ENCODE results near the gene ZNF765.
"Not testable (repeated sequence)": the region's sequence is repeated elsewhere in the genome, so short reads cannot be mapped to it uniquely, and the experiment has no call there.

The ZNF765 gene

GRCh38 chr19:53394974-53395839, at the start of gene ZNF765:
Gene ZNF765, plus strand, starts transcription at chr19:53395149. Its CDS starts 2,867 bp downstream, at chr19:53398016.
- DNase-seq = peak; percentile 93

- no peak for DNase-seq
Measured at GRCh38 chr19:53355739-53356138, 39.2 kb upstream of the ZNF765 start.

- no peak for DNase-seq
Measured at GRCh38 chr19:53357821-53358581, 36.9 kb upstream of the ZNF765 start.

GRCh38 chr19:53360056-53360455, 34.9 kb upstream of the ZNF765 start:
- DNase-seq = not testable (repeated sequence)

- DNase-seq = peak; percentile 86
Measured at GRCh38 chr19:53365134-53365898, 29.6 kb upstream of the ZNF765 start, which contains the start of gene ZNF525. Gene ZNF525, plus strand, starts transcription at chr19:53365705. Its CDS starts 6,577 bp downstream, at chr19:53372282.

GRCh38 chr19:53365899-53366493, 29.0 kb upstream of the ZNF765 start:
- DNase-seq = no peak

GRCh38 chr19:53372196-53372595, 22.8 kb upstream of the ZNF765 start:
- no peak for DNase-seq

- DNase-seq = no peak
Measured at GRCh38 chr19:53374288-53374687, 20.7 kb upstream of the ZNF765 start.

- no peak for DNase-seq
Measured at GRCh38 chr19:53374743-53375142, 20.2 kb upstream of the ZNF765 start.

GRCh38 chr19:53381376-53381775, 13.6 kb upstream of the ZNF765 start:
- DNase-seq = no peak

- DNase-seq = peak; percentile 22
Measured at GRCh38 chr19:53388168-53388567, 6.8 kb upstream of the ZNF765 start.

- no peak for DNase-seq
Measured at GRCh38 chr19:53388904-53389303, 6.0 kb upstream of the ZNF765 start.

GRCh38 chr19:53389571-53389970, 5.4 kb upstream of the ZNF765 start:
- DNase-seq = no peak

GRCh38 chr19:53389978-53390377, 5.0 kb upstream of the ZNF765 start:
- DNase-seq = no peak

GRCh38 chr19:53394522-53394973, 401 bp upstream of the ZNF765 start:
- peak; percentile 84 for DNase-seq

- not testable (repeated sequence) for DNase-seq
Measured at GRCh38 chr19:53395840-53396524, 1.0 kb downstream of the ZNF765 start.

- DNase-seq = no peak
Measured at GRCh38 chr19:53396525-53396868, 1.5 kb downstream of the ZNF765 start.

GRCh38 chr19:53397918-53398317, 3.0 kb downstream of the ZNF765 start:
- not testable (repeated sequence) for DNase-seq

GRCh38 chr19:53409505-53410204, 14.7 kb downstream of the ZNF765 start:
- no peak for DNase-seq

- DNase-seq = not testable (repeated sequence)
Measured at GRCh38 chr19:53420520-53421315, 25.8 kb downstream of the ZNF765 start.
